Measurements from ENCODE around the gene ZNF511.

The ZNF511 gene

DNA sequence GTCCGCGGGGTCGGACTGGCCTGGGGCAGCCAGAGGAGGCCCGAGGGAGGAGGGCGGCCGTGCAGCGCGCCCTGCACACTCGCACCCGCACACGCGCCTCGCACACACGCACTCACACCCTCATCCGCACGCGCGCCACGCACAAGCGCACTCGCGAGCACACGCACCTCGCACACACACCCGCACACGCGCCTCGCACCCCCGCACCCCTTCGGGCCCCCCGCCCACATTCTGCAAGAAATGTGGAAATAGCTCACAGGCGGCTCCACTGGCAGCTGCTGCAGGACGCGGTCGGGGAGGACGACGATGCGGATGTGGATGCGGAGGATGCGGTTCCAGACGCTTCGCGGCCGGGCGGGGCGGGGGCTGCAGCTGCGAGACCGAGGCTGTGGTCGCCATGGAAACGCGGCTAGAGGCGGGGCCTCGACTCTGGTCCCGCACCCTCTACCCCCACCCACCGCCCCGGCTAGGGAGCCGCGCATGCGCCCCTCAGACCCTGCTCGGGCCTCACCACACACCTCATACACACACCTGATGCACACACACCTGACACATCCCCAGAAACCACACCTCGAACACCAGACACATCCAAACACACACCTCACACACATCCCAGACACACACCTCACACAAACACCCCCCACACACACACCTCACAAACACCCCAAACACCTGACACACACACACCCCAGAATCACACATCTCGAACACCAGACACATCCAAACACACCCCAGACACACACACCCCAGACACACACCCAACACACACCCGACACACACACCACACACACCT lies 28.1 kb downstream of the ZNF511 start, which contains the start of gene CALY:
CALY (minus strand) TSS at position 320 of the 793 bp plus-strand sequence. CDS start 7,907 bp downstream, outside the sequence.
- DNase-seq, result peak; percentile 35 to 37

DNA sequence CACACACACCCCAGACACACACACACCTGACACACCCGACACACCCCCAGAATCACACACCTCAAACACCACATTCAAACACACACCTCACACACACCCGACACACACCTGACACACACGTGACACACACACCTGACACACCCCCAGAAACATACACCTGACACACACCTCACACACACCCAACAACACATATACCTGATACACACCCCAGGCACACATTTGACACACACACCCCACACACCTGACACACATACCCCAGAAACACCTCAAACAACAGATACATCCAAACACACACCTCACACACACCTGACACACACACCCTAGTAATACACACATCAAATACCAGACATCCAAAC lies 28.6 kb downstream of the ZNF511 start:
- DNase-seq, result no peak

DNA sequence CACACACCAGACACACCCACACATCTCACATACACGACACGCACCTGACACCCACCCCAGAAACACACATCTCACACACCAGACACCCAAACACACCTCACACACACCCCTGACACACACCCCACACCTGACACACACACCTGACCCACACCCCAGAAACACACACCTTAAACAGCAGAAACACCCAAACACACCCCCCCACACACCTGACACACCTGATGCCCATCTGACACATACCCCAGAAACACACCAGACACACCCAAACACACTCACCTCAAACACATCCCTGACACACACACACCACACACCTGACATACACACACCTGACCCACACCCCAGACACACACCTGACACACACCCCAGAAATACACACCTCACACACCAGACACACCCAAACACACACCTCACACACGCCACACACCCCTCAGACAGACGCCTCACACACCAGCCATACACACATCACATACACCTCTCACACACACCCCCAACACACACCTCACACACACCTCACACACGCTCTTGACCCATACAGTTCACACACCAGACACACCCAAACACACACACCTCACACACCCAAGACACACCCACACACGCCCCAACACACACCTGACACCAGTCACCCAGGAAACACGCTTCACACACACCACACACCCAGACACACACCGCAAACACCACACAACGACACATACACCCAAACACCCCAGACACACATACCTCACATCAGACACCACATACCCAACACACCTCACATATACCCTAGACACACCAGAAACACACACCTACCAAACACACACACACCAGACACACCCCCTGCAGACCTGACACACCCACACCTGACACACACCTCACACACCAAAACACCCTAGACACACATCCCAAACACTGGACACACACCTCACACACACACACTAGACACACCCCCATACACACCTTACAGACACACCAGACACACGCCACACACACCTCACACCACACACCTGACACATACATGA lies 29.7 kb downstream of the ZNF511 start:
- DNase-seq, result no peak

DNA sequence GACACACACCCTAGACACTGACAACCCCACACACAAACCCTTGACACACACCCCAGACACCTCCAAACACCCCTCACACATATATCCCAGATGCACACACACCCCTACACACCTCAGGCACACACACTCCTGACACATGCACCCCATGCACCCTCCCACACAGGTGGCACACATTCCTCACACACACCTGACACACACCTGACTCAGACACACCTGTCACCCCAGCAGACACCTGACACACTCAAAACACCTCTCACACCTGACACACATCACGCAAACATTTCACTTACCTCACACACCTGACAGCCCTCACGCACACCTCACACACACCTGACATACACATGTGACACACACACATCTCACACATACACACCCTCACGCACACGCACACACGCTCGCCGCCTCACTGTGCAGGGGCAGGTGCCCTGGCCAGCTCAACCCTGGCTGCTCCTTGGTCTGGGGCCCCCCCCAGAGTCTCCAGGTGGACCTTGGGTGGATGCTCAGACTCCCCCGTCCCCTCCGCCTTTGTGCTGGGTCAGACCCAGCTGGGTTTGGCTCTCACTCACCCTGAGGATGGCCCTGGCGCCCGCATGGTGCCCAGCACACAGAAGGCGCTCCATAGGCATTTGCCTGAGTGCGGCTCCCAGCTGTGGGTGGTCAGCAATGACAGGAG lies 31.1 kb downstream of the ZNF511 start:
- no peak for DNase-seq

DNA sequence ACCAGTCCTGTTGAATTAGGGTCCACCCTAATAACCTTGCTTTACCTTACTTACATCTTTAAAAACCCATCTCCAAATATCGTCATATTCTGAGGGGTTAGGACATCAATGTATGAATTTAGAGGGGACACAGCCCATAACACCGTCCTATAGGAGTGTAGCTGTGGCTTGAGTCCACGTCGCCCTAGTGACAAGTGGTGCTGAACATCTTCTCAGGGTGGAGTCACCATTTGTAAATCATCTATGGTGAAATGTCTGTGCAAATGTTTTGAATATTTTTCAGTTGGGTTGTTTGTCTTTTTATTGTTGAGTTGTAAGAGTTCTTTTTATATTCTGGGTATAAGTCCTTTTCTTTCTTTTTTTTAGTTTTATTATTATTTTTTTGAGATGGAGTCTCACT lies 33.3 kb downstream of the ZNF511 start:
- DNase-seq, result no peak

DNA sequence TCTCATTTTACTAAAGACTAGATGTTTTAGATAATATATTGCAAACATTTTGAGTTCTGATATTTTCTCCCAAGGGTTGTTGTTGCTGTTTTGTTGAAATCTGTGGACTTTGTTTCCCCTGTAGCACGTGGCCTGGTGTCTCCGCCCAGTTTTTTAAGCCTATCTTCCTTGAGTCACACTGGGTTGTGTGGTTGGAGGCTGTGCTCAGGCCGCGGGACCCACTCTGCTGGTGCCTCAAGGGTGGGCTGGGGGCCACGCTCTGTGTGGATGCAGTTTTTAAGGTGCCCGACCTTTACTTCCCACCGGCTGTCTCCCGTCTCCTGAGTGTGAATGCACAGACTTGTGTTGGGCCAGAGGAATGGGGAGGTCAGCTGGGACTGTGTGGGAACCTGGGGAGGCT lies 34.2 kb downstream of the ZNF511 start:
- DNase-seq, result no peak

DNA sequence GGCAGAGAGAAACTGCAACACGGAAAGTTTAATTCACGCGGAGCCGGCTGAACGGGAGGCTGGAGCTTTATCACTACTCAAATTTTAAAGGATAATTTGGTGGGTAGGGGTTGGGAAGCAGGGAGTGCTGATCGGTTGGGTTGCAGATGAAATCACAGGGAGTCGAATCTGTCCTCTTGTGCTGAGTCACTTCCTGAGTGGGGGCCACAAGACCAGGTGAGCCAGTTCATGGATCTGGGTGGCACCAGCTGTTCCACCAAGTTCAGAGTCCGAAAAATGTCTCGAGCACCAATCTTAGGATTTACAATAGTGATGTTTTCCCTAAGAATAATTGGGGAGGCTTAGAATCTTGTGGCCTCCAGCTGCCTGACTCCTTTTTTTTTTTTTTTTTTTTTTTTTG lies 34.8 kb downstream of the ZNF511 start:
- no peak for DNase-seq

DNA sequence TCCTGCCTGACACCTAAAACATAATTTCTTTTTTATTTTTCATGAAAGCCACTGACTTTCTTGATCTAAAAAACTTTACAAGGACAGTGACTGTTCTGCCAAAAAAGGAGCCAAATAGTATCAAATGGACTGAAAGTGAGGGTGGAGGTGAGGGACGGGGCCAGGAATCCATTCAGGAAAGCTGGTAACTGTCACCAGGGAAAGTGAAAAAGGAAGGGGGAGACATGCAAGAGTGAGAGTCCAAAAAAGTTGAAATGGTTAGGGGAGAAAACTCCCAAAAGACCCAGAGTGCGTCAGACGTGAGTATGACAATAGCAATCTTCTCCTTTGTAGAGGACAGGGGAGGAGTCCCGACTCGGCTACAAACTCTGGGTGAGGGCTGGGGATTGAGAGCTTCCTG lies 35.5 kb downstream of the ZNF511 start:
- no peak for DNase-seq

DNA sequence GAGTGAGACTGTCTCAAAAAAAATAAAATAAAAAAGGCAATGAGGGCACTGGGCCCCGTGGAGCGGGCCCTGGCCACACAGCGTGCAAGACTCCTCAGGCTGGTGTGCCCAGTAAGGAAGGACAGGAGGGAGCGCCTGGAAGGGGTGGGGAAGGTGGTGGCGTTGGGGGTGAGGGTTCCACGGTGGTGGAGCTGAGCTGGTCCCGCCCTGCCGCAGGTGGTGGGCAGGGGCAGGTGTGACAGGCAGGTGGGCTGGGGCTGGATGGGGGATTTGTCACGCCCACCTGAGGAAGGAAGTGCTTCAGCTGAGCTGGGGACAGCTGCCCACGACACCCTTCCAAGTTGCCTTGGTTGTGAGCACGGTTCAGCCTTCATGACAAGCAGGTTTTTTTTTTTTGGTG lies 37.7 kb downstream of the ZNF511 start:
- DNase-seq, result no peak

DNA sequence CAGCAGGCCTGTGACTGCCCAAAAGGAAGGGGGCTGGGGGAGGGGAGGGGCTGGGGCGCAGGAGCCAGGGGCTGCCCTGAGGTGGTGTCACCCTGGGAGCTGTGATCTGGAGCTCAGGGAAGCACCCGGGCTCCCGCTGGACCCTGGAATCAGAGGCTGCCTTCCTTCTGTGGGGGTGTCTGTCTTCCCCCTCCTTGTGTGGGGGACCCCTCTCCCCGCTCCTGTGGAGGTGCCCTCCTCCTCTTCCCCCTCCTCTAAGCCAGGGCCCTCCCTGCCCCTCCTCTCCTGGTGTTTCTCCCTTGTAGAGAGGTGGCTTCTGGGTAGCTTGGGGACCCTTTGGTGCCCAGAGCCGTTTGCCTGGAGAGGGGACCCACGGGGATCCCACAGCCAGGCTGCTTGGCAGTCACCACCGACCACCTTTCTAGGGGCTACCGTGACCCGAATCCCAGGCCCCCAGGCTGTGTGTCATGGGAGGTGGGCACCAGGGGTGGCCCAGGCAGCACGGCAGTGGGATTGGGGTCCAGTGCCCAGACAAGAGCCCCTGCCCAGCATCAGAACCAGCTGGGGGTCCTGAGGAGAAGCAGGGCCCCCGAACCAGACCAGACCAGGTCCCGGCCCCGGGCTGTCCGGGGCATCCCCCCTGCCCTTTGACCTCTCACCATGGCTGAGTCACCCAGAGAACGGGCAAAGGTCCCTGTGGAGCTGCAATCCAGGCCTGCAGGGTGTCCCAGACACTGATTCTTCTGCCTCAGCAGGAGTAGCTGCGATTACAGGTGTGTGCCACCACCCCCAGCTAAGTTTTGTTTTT lies 39.2 kb downstream of the ZNF511 start:
- DNase-seq, result no peak

DNA sequence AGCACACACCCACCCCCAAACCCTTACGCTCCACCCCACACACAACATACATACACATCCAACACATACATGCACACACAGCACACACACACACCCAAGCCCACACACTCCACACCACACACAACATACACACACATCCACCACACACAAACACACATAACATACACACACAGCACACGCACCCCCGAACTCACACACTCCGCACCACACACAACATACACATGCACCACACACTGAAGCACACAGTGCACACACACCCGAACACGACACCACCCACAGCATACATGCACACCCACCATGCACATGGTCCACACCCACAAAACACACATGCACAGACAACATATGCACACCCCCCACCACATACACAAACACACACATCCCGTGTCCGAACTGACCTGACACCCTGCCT lies 40.5 kb downstream of the ZNF511 start:
- no peak for DNase-seq

DNA sequence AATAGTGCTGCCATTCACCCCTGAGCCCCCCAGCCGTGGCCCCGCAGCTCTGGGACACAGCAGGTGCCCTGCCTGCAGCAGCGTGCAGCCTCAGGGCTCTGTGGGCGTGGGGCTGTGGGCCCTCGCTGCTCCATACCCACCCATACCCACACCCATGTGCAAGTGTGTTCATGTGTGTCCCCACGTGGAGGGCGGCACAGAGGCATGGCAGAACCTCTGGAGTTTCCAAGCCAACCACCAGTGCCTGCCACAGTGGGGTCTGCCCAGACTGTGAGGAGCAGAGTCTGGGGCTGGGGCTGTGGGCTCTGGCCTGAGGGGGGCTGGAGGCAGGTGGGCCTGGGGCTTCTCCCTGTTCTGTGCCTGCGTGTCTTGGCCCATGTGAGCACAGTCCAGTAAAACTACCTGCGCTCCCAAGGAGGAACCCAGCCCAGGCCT lies 40.9 kb downstream of the ZNF511 start:
- no peak for DNase-seq

DNA sequence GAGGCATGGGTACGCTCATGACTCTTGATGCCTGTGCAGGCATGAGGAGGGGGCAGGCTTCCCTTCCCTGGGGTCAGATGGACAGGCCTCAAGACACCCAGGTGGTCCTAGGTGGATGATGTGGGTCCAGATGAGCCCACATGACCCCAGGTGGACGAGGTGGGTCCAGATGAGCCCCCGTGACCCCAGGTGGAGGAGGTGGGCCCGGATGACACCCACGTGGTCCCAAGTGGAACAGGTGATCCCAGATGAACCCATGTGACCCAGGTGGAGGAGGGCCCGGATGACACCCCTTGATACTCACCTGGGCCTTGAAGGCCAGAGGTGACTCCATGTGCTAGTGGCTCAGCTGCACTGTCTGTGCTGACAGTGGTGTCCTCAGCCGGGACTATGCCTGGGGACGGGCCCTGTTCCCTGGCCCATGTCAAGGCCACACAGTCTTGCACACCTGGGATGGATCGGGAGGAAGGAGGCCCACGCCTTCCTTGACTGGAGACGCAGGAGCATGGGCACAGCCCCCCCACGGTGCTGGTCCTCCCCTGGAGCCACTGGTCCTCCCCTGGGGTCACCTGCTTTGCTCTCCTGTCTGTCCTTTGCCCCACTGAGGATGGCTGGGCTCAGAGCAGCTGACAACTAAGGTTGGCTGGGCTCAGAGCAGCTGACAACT lies 41.7 kb downstream of the ZNF511 start:
- DNase-seq, result no peak

DNA sequence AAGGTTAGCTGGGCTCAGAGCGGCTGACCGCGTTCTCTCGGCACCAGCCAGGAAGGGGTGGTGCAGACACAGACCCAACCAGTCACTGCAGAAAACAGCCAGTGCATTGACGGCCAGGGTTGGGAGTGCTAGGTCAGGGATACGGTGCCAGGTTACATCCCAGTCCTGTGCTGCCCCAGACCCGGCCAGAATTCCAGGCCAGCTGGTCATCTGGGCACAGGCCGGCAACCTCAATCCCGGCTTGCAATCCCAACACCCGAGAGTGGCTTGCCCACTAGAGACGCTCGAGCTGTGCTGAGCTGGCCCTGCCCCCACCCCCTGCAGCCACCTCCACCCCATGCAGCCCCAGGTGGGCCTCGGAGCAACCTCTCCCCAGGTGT lies 42.2 kb downstream of the ZNF511 start:
- no peak for DNase-seq

DNA sequence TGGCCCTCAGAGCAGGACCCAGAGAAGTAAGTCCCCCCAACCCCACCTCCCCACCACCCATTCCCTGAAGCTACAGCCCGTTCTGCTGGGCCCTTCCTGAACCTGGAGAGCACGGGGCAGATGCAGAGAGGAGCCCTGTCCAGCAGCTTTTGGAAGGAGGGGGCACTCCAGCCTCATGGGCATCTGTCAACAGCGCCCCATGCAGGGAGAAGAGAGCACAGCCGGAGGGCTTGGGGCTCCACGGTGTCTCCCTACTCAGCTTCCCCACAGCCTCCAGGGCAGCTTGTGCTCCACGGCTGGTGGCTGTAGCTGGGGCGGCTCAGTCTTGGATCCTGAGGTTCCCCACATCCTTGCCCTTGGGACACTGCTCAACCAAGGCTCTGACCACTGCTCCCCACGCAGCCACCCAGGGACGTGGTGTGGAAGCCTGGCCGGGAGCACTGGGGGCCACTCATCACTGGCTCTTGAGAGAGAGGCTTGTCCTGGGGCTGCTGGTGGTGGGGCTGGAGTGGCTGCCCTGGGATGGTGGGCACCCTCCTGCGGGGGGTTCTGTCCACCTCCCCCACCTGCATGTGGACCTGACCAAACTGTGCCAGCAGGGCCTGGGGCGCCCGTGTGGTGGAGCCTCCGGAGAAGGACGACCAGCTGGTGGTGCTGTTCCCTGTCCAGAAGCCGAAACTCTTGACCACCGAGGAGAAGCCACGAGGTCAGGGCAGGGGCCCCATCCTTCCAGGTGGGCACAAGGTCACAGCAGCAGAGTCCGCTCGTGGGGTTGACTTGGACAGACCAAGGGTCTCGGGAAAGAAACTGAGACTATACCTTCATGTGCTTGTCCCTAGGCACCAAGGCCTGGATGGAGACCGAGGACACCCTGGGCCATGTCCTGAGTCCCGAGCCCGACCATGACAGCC lies 42.9 kb downstream of the ZNF511 start:
- no peak for DNase-seq

DNA sequence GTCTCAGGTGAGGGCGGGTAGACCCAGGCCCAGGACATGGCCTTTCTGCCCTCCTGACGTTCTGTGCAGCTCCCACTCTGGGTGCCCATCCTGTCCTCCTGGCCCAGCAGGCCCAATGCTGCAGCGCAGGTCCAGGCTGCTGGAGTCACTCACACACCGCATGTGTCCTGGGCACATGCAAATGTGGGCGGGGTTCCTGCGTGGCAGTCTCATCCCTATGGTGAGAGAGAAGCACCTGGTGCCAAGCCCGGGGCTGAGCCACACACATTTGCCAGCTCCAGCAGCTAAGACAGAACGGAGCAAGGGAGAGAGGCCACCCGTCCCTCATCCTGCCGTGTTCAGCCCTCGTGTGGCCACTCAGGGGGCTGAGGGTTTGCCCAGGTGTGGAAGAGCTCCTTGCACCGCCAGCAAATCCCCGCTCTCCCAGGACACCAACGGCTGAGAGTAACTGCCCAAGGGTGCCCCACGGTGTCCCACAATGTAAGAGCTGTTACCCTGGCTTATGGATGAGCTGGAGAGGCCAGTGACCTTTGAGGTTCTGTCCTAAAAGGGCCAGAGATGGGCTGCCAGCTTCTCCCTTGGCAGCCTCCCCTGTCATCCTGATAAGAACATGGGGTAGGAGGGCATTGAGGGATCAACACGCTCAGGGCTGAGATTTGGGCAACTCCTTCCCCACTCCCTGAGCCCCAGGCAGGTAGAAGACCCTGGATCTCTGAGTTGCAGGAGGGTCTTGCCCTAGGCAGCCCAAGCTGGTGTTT lies 44.7 kb downstream of the ZNF511 start:
- DNase-seq, result no peak

DNA sequence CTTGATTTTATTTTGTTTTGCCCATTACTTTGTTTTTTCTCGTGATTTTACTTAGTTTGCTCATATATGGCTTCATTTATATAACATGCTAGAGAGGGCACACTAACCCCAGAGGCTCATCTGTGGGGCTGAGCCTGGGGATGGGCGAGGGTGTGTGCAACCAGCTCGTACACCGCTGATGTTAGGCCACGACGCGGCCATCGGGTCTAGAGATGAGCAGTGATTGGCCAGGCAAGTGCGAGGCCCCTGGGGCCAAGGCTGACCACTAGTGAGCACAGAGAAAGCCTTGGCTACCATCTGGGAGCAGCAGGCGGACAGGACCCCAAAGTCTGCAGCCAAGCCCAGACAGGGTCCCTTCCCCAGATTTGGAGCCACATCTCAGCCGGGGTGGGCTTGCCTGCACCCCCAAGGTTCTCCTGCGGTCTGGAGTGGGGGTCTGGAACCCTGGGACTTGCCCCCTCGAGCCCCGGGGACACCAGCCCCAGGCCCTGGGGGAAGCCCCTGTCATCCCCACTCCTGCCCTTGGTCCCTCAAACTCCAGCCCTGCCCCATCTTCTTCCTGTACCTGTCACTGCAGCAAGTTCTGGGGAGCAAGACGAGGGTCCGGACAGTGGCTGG lies 45.4 kb downstream of the ZNF511 start:
- no peak for DNase-seq

DNA sequence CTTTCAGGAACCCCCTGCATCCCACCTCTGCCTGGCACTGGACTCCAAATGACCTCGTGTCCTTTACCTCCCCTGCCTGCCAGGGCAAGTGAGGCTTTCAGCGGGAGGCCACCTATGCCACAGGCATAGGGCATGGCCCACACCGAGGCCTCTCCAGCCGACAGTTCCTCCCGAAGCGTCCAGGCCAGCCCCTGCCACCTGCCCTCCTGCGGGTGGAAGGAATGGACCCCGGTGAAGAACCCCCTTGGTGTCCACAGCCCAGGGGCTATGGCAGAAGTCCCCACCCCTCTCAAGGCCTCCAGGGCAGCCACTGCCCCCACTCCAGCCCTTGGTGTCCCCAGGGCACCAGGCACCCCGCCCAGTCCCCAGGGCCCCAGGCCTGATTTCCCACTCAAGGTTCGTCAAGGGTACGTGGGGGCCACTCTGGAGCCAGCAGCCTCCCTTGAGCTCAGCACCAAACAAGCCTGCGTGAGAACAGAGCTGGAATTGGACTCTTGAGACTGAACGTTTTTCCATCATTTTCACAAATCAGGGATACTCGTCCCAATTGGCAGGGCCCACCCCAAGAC lies 46.0 kb downstream of the ZNF511 start:
- no peak for DNase-seq

DNA sequence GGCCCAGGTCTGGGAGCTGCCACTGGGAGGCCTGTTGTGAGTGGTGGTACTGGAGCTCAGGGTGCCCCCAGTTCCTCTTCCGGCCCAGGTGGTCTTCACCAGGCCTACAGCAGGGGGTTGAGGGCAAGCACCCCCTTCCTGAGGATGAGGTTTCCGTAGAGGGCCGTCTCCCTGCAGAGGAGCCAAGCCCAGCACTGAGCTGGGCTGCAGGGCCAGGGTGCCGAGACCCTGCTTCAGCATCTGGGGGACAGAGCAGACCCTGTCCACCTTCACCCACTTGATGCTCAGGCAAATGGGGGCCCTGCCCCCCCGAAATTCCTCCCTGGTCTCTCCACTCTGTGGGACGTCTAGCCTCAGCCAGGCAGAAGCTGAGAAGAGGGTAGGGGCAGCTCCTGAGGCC lies 46.6 kb downstream of the ZNF511 start:
- DNase-seq, result no peak
